ENCODE measurements around the gene HSPG2. TPM values are rescaled to one million over a fixed set of nuclear protein-coding genes. Genes with fewer than 3 reads are reported as not detected.
"Not testable (repeated sequence)": the region's sequence is repeated elsewhere in the genome, so short reads cannot be mapped to it uniquely, and the experiment has no call there.

The HSPG2 gene
- total and polyA plus RNA-seq, 5 donors from 2014 or later = 0.05 to 3.2 (median 0.17) TPM; not detected in 1

DNA sequence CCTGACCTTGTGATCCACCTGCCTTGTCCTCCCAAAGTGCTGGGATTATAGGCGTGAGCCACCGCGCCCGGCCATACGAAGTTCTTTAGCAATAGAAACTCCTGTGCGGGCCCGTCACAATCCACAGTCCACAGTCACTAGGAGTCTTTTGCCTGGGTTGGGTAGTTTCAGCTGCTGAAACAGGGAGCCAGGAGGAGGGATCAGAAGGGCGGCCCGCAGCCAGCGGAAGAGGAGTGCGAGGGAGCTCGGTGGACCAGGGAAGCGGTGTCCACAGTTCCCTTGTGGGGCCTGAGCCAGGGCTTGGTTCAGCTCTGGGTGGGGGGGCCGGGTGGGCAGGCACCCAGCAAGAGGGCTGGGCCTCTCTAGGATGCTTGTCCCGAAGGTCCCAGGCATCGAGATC, 17.9 kb upstream of the HSPG2 start:
- no peak overlapping the region for H3K4me3 Mint-ChIP-seq
- peak overlapping the region in 1 of 3 donors; percentile 74 for H3K27ac Mint-ChIP-seq
- no peak for DNase-seq

GRCh38 chr1:21952786-21953520, 15.8 kb upstream of the HSPG2 start:
- peaks cover 4% of the 10 kb centered on the region for H3K27me3 Mint-ChIP-seq
- H3K9me3 Mint-ChIP-seq = peaks cover 0 to 2% (median 0%) of the 10 kb centered on the region in 7 donors
- DNase-seq (no peak), ATAC-seq (ENCODE audit: low read depth in 2 of 2) (no peak)
- H3K36me3 Mint-ChIP-seq = peaks cover 3% of the 10 kb centered on the region
- no peak overlapping the region for H3K4me3 Mint-ChIP-seq
- H3K27ac Mint-ChIP-seq = peak overlapping the region; percentile 48 to 82 (median 76)
- H3K27ac ChIP-seq (ENCODE audit: insufficient read depth, low read length, poor library complexity, severe bottlenecking) = no peak overlapping the region
- H3K9me3 ChIP-seq (ENCODE audit: control insufficient read depth in 2 of 2, low read length in 2 of 2) = no peaks in the 10 kb centered on the region
- H3K27me3 ChIP-seq (ENCODE audit: control insufficient read depth, insufficient read depth, low read length) = no peaks in the 10 kb centered on the region
- no peaks in the 10 kb centered on the region for H3K36me3 ChIP-seq (ENCODE audit: control insufficient read depth, insufficient read depth, low read length)
- peaks cover 27% of the 10 kb centered on the region for H3K4me1 ChIP-seq (ENCODE audit: control insufficient read depth, insufficient read depth, low read length, poor library complexity, severe bottlenecking)
- H3K4me1 Mint-ChIP-seq = peaks cover 0 to 30% (median 15%) of the 10 kb centered on the region in 4 donors
- no peak overlapping the region for H3K4me3 ChIP-seq (ENCODE audit: low read depth, low read length)

More for the DNA sequence above, 17.9 kb upstream of the HSPG2 start:
- no peaks in the 10 kb centered on the region for H3K36me3 ChIP-seq (ENCODE audit: control insufficient read depth, insufficient read depth, low read length)
- Mint-ChIP-seq H3K4me1 (peaks cover 0 to 43% (median 21%) of the 10 kb centered on the region in 4 donors), H3K27me3 (peaks cover 4% of the 10 kb centered on the region), H3K36me3 (peaks cover 3% of the 10 kb centered on the region), H3K9me3 (peaks cover 0 to 2% (median 0%) of the 10 kb centered on the region in 7 donors)
- H3K27ac ChIP-seq (ENCODE audit: insufficient read depth, low read length, poor library complexity, severe bottlenecking) = no peak overlapping the region
- no peaks in the 10 kb centered on the region for H3K27me3 ChIP-seq (ENCODE audit: control insufficient read depth, insufficient read depth, low read length)
- H3K4me1 ChIP-seq (ENCODE audit: control insufficient read depth, insufficient read depth, low read length, poor library complexity, severe bottlenecking) = peaks cover 34% of the 10 kb centered on the region
- no peak for ATAC-seq (ENCODE audit: low read depth in 2 of 2)
- H3K4me3 ChIP-seq (ENCODE audit: low read depth, low read length) = no peak overlapping the region
- H3K9me3 ChIP-seq (ENCODE audit: control insufficient read depth in 2 of 2, low read length in 2 of 2) = no peaks in the 10 kb centered on the region

GRCh38 chr1:21951226-21951870, 14.2 kb upstream of the HSPG2 start:
- Histone ChIP-seq H3K4me3 (ENCODE audit: low read depth, low read length) (no peak overlapping the region), H3K27me3 (ENCODE audit: control insufficient read depth, insufficient read depth, low read length) (no peaks in the 10 kb centered on the region), H3K4me1 (ENCODE audit: control insufficient read depth, insufficient read depth, low read length, poor library complexity, severe bottlenecking) (peaks cover 11% of the 10 kb centered on the region), H3K27ac (ENCODE audit: insufficient read depth, low read length, poor library complexity, severe bottlenecking) (no peak overlapping the region), H3K36me3 (ENCODE audit: control insufficient read depth, insufficient read depth, low read length) (no peaks in the 10 kb centered on the region), H3K9me3 (ENCODE audit: control insufficient read depth in 2 of 2, low read length in 2 of 2) (no peaks in the 10 kb centered on the region)
- no peak for DNase-seq
- H3K4me3 Mint-ChIP-seq = no peak overlapping the region
- H3K27me3 Mint-ChIP-seq = no peaks in the 10 kb centered on the region
- peaks cover 3% of the 10 kb centered on the region for H3K36me3 Mint-ChIP-seq
- peaks cover 0 to 16% (median 5%) of the 10 kb centered on the region in 4 donors for H3K4me1 Mint-ChIP-seq
- H3K9me3 Mint-ChIP-seq = peaks cover 0 to 2% (median 0%) of the 10 kb centered on the region in 7 donors
- H3K27ac Mint-ChIP-seq = no peak overlapping the region
- no peak for ATAC-seq (ENCODE audit: low read depth in 2 of 2)

DNA sequence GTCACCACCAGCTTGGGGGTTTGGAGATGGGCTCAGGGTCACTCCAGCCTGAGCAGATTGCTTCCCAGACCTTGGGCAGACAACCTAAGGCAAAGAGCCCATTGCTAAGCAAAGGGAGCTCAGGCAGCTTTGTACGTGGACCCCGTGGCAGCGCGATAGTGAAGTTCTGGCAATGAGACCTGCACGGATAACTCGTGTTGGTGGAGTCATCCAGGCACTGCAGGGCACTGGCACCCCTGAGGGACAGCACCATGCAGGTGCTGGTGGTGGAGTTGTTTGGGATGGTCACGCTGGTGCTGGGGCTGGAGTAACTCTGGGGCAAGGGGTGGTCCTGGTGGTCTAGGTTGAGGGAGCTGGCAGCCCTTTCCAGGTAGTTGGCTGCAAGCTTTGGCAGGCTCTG, 13.6 kb upstream of the HSPG2 start:
- Histone ChIP-seq H3K27ac (ENCODE audit: insufficient read depth, low read length, poor library complexity, severe bottlenecking) (no peak overlapping the region), H3K4me3 (ENCODE audit: low read depth, low read length) (no peak overlapping the region), H3K27me3 (ENCODE audit: control insufficient read depth, insufficient read depth, low read length) (no peaks in the 10 kb centered on the region), H3K36me3 (ENCODE audit: control insufficient read depth, insufficient read depth, low read length) (no peaks in the 10 kb centered on the region), H3K4me1 (ENCODE audit: control insufficient read depth, insufficient read depth, low read length, poor library complexity, severe bottlenecking) (peaks cover 5% of the 10 kb centered on the region), H3K9me3 (ENCODE audit: control insufficient read depth in 2 of 2, low read length in 2 of 2) (no peaks in the 10 kb centered on the region)
- H3K36me3 Mint-ChIP-seq = peaks cover 3% of the 10 kb centered on the region
- peaks cover 0 to 2% (median 0%) of the 10 kb centered on the region in 7 donors for H3K9me3 Mint-ChIP-seq
- H3K27me3 Mint-ChIP-seq = no peaks in the 10 kb centered on the region
- ATAC-seq (ENCODE audit: low read depth in 2 of 2) (no peak), DNase-seq (no peak)
- H3K4me3 Mint-ChIP-seq = no peak overlapping the region
- H3K27ac Mint-ChIP-seq = peak overlapping the region in 1 of 3 donors; percentile 42
- peaks cover 0 to 10% (median 4%) of the 10 kb centered on the region in 4 donors for H3K4me1 Mint-ChIP-seq

DNA sequence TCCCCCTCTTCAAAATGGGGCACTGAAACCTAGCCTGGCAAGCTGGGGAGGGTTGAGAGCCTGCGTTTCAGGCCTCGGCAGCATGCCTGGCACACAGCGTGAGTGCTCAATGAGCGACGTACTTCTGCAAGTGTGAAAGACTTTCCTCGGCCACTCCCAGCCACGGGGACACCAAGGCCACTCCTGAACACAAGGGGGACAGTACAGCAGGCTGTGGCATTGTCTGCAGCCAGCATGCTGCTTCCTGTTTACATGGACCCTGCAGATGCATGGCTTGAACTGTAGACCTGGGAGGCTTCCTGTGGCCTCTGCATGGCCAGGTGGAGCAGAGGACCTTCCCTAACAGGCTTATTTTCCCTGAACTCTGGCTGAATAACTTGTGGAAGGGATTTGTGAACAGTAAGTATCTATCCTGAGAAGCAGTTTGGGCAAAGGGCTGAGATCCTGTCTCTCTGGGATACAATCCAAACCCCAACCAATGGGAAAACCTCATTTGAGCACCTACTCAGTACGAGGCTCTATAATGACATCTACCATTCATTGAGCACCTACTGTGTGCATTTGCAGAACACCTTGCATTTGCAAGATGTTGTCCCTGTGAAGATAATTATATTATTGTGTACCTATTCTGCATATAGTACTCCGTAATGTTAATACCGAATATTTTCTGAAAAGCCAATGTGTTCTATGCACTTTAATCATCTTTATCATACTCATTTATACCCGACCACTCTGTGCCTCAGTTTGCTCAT, 9.9 kb upstream of the HSPG2 start:
- Mint-ChIP-seq H3K4me1 (peaks cover 0 to 5% (median 0%) of the 10 kb centered on the region in 4 donors), H3K4me3 (no peak overlapping the region), H3K27ac (peak overlapping the region in 1 of 3 donors; percentile 38), H3K9me3 (peaks cover 0 to 2% (median 0%) of the 10 kb centered on the region in 7 donors), H3K27me3 (no peaks in the 10 kb centered on the region), H3K36me3 (no peaks in the 10 kb centered on the region)
- Histone ChIP-seq H3K4me1 (ENCODE audit: control insufficient read depth, insufficient read depth, low read length, poor library complexity, severe bottlenecking) (no peaks in the 10 kb centered on the region), H3K4me3 (ENCODE audit: low read depth, low read length) (no peak overlapping the region), H3K36me3 (ENCODE audit: control insufficient read depth, insufficient read depth, low read length) (no peaks in the 10 kb centered on the region), H3K9me3 (ENCODE audit: control insufficient read depth in 2 of 2, low read length in 2 of 2) (no peaks in the 10 kb centered on the region), H3K27me3 (ENCODE audit: control insufficient read depth, insufficient read depth, low read length) (no peaks in the 10 kb centered on the region), H3K27ac (ENCODE audit: insufficient read depth, low read length, poor library complexity, severe bottlenecking) (no peak overlapping the region)
- DNase-seq = no peak
- ATAC-seq (ENCODE audit: low read depth in 2 of 2) = no peak

GRCh38 chr1:21944733-21945073, 7.6 kb upstream of the HSPG2 start:
- H3K4me3 Mint-ChIP-seq = no peak overlapping the region
- H3K27me3 Mint-ChIP-seq = no peaks in the 10 kb centered on the region
- peaks cover 0 to 2% (median 0%) of the 10 kb centered on the region in 7 donors for H3K9me3 Mint-ChIP-seq
- Histone ChIP-seq H3K9me3 (ENCODE audit: control insufficient read depth in 2 of 2, low read length in 2 of 2) (no peaks in the 10 kb centered on the region), H3K36me3 (ENCODE audit: control insufficient read depth, insufficient read depth, low read length) (no peaks in the 10 kb centered on the region), H3K4me3 (ENCODE audit: low read depth, low read length) (no peak overlapping the region), H3K4me1 (ENCODE audit: control insufficient read depth, insufficient read depth, low read length, poor library complexity, severe bottlenecking) (no peaks in the 10 kb centered on the region), H3K27ac (ENCODE audit: insufficient read depth, low read length, poor library complexity, severe bottlenecking) (no peak overlapping the region), H3K27me3 (ENCODE audit: control insufficient read depth, insufficient read depth, low read length) (peaks cover 2% of the 10 kb centered on the region)
- H3K27ac Mint-ChIP-seq = no peak overlapping the region
- no peaks in the 10 kb centered on the region for H3K36me3 Mint-ChIP-seq
- H3K4me1 Mint-ChIP-seq = peaks cover 0 to 5% (median 0%) of the 10 kb centered on the region in 4 donors
- DNase-seq (no peak), ATAC-seq (ENCODE audit: low read depth in 2 of 2) (no peak)

DNA sequence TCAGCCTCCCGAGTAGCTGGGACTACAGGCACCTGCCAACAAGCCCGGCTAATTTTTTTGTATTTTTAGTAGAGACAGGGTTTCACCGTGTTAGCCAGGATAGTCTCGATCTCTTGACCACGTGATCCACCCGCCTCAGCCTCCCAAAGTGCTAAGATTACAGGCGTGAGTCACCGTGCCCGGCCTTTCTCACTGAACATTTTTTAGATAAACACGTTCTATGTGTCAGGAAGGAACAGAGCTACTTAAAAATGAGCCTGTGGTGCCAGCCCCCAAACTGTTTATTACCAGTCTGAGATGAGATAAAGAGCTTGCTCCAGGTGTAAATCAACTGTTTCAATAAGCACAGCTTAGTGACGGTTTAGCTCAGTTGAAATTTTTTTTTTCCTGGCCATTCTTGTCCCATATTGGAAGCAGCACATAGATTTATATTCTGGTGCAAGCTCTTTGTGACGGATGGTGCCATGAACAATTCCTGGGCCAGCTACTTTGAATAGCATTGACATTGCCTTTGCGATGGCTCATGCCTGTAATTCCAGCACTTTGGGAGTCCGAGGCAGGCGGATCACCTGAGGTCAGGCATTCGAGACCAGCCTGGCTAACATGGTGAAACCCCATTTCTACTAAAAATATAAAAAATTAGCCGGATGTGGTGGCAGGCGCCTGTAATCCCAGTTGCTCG, 6.0 kb upstream of the HSPG2 start:
- not testable (repeated sequence) for H3K36me3 ChIP-seq (ENCODE audit: control insufficient read depth, insufficient read depth, low read length); H3K27me3 ChIP-seq (ENCODE audit: control insufficient read depth, insufficient read depth, low read length); H3K4me3 ChIP-seq (ENCODE audit: low read depth, low read length); H3K27ac Mint-ChIP-seq; H3K27ac ChIP-seq (ENCODE audit: insufficient read depth, low read length, poor library complexity, severe bottlenecking); ATAC-seq (ENCODE audit: low read depth in 2 of 2); H3K4me3 Mint-ChIP-seq; H3K9me3 ChIP-seq (ENCODE audit: control insufficient read depth in 2 of 2, low read length in 2 of 2); H3K9me3 Mint-ChIP-seq; H3K4me1 Mint-ChIP-seq; H3K36me3 Mint-ChIP-seq; DNase-seq; H3K4me1 ChIP-seq (ENCODE audit: control insufficient read depth, insufficient read depth, low read length, poor library complexity, severe bottlenecking)
- peaks cover 12% of the 10 kb centered on the region for H3K27me3 Mint-ChIP-seq
